RPMI8226 (cell line): ENCODE measurements around the gene PDSS2.

Source experiments
- DNase-seq: peaks from one replicate; pipeline ENCODE4 v3.0.0-alpha.2; 2015

Gene PDSS2

DNA sequence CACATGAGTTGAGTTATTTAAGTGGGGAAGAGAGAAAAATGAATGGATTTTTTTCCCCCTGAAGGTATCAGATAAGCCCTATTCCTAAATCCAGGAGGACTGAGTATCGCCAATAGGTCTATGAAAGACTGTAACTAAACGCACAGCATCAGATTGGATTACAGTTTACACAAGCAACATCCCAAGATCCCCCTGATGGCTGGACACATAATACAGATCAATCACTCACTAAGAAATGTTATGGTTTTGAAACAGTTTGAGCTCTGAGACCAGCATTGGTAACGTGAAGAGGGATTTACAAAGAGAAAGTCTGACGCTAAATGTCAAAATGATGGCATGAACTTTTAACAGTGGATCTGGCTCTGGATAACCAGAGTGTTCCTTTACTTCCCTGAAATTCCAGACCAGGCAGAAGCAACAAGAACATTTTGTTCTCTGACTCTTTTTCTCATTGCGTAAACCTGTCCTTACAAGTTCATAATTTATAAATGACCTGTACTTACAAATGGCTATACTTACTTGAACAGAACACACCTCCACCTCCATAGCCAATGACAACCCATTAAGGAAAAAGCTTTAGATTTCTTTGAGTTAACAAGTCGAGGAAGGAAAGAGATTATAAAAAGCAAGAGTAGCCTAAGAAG is 212.3 kb downstream of the PDSS2 start:
- no peak for DNase-seq

DNA sequence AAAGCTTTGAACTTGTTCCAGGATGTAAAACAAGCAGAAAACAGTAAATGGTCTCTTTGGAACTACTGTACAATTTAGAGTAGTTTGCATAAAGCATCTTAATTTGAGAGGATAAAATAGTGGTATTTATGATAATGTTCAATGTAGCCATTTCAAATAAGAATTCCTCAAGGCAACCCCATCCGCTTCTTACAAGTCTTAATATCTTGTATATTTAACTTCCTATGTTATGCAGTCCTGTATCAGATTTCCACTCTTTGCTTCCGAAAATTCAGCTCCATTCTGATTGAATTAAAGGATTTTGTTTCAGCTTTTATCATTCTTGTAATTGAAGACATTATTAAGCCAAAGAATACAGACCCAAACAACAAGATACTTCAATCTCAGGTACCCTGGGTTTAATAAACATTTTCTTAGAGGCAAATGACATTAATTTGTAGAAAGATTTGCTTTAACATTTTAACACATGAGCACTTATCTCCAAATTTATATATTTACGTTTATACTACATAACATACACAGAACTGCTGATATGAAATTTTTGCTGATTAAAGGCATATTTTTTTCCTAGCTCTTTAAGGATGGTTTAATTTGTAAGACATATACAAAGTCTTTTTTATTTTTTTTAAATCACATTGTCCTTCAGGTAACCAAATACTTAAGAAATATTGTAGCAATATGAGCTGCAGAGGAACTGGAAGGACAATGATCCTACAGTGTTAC is 213.0 kb downstream of the PDSS2 start:
- DNase-seq, result no peak

DNA sequence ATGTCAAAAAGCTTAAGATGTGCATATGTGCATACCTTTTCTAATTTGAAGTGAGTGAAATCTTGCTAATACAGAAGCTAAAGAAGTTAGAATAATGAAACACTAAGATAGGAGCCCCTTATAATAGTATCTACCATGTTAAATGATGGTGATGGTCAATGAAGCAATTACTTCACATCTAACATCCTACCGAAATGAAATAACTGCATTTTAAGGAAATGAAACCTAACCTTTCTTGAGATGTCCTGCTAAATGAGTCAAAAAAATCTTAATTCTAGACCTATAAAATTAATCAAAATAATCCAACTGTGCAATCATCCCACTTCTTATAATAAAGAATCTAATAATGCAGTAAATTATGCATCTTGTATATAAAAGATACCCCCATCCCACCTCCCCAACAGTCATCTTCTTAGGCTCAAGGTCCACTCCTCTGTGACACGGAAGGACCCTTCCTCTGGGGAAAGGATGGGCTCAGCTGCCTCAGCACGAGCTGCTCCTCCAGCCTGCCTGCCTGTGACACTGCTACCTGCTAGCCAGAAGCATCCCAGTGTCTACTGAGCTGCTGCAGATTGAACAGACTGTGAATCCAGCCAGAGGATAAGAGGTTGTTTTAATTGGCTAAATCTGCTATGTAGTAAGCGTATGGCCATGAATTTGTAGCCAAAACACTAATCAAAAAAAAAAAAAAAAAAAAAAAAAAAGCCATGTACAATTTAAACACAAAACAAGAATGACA is 214.5 kb downstream of the PDSS2 start:
- no peak for DNase-seq

DNA sequence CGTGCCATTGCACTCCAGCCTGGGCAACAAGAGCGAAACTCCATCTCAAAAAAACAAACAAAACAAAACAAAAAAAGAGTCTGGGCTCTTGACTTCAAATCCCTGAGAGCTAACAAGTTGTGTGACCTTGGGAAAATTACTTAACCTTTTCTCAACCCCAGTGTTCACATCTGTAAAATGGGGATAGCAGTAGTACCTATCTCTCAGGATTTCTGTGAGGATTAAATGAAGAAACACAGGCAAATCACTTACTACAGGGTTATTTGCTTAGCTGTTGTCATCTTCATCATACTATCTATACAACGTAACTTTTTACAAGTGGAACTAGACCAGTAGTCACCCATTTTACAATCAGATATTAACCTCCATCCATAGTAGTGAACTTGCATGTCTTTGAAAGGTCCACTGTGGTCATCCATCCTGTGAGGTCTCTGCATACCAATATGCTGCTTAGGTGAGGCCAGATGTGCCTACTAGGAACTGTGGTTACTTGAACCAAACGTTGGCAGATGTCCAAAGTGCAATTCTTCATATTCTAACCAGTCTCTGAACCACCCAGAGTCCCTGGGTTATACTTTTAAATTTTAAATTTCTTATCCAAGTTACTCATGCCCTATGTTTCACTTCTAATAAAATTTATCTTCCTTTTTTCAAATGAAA is 215.2 kb downstream of the PDSS2 start:
- peak; percentile 65 for DNase-seq

DNA sequence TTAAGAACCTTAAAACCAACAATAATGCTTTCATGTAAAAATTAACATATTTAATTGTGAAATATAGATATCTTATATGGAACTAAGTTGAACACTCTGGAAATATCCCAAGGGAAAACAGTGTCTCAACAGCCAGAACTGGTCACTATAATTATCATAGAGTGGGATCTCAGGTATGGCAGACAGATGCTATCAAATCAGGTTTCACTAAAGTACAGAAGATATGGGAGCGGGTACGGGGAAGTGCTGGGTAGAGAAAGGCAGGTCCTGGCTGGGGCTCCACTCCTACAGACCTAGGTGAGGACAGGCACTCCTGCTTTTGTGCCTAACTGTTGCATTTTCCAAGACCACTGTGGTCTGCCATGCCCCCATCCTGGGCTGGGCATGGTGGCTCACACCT is 215.9 kb downstream of the PDSS2 start:
- DNase-seq, result no peak

DNA sequence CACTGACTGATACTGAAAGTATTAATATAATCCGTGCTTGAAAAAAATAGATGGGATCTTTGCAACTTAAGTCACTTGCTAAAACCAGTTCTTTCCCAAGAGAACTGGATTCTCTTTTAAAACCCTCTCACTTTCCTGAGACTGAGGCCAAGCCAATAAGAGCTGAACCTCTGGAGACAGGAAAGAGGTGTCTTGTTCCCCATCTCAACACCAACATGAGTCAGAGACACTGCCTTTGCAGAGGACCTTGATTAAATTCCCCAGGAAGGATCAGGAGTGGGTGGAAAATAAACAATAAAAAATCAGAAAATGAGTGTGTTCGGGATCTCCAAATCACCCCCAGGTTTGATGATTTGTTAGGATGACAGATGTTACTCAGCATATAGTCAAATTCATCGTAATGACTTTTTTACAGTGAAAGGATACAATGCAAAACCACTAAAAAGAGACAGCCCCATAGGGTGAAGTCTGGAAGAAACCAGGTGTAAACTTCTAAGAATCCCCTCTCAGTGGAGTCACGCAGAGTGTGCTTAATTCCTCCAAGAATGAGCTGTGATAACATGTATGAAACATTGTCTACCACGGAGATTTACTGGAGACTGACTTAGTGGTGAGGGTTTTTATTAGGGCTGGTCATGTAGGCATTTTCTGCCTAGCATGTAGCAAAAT is 221.2 kb downstream of the PDSS2 start:
- DNase-seq, result no peak

DNA sequence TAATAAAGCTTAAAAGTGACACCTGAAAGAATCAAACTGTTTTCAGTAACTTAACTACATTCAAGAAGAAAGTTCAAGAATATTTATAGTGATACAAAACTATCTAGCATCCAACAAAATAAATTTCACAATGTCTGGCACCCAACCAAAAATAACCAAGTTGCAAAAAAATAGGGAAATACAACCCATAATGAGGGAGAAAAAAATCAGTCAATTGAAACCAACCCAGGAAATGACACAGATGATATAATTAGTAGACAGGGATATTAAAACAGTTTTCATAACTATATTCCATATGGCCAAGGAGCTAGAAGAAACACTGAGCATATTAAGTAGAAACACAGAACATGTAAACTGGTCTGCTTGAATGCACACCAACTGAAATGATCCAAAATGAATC is 223.9 kb downstream of the PDSS2 start:
- no peak for DNase-seq

DNA sequence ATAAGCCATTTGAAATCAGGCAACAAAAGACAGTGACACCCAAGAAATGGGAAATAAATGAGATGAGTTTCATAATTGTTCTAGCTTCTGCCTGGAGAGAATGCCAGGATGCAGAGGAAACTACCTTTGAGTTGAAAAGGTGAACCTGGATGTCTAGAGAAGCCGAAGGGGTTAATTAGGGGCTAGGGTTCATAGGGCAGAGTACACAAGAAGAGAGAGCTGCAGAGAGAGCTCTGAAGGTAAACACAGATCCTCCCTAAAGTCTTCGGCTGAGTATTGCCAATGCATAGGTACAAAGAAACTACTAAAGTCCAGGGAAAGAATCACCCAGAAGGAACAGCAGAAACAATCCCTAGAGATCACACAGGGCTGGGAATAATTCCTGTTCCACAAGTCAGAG is 224.4 kb downstream of the PDSS2 start:
- no peak for DNase-seq

DNA sequence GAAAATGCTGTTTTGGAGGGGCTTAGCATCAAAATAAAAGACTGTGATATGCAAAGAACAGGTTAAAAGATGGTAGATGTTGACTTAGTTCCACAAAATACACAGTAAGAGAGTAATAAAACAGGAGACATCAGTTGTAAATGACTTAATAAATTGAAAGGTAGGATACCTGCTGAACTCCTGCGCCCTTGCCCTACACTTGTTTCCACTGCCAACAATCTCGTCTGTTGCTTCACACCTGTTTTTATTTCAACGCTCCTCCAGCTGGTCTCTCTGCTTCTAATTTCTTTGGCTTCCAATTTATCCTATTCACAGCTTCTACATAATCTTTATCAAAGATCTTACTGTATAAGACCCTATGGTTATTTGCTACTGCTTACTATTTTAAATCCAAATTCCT is 228.1 kb downstream of the PDSS2 start:
- no peak for DNase-seq

DNA sequence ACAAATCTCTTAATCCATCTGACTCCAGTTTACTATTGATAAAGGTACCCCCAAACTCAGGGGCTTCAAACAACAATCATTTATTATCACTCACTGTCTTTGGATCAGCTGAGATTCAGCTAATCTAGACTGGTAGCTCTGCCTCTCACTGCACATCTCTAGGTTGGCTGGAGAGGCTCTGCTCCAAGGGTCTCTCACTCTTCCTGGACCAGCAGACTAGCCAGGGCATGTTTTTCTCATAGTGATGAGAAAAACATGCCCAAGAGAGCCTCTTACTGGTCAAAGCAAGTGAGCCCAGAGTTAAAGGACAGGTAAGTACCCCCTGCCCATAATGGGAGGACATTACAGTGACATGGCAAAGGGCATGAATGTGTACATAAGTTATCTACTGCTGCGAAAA is 228.9 kb downstream of the PDSS2 start:
- DNase-seq, result no peak

DNA sequence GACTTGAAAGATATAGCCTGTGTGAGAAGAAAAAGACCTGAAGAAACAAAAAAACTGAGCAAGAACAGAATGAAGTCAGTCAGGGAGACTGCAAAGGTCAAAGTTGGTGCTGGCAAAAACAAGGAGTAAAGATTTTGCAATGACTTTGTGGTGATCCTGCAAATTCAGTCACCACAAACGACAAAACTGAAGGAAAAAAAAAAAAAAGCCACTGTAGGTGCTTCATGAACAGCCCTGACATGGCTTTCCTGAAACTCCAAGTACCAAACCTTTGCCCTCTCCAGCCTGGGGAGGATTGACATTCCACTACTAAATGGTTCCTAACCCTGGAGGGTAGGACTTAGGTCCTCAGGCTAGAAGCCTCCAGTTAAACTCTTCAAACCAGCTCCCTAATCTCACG is 229.3 kb downstream of the PDSS2 start:
- DNase-seq, result no peak

DNA sequence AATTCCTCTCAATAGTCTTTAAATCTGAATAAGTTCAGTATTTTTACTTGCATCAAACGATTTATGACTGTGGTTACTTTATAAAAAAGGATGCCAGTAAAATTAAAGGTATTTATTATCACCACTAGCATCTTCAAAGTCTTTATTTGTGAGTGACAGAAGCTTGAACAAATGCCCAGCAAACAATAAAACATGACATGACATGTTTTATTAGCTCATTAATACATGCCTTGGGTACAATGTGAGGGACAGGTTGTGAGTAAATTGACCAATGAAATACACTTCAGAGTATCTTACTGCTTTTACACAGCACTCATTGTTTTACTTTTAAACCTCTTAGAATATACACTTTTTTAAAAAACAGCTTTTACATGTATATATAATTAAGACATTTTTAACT is 230.6 kb downstream of the PDSS2 start:
- no peak for DNase-seq

DNA sequence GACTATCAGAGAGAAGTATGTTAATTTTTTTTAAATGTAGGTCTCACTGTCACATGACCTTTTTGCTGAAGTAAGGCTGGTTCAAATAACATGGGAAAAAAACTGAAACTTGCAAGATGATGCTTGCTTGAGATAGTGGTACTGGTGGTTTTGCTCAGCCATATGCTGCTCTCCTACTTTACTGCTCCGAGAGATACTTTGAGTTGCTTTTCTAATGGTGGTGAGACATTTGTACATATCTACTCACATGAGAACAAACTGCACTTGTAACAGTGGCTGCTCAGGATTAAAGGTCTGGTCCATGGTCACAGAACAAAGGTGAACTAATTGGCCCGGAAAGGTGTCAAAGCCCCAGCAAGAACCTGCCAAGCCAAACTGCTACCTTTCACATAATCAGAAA is 237.8 kb downstream of the PDSS2 start:
- DNase-seq, result no peak

DNA sequence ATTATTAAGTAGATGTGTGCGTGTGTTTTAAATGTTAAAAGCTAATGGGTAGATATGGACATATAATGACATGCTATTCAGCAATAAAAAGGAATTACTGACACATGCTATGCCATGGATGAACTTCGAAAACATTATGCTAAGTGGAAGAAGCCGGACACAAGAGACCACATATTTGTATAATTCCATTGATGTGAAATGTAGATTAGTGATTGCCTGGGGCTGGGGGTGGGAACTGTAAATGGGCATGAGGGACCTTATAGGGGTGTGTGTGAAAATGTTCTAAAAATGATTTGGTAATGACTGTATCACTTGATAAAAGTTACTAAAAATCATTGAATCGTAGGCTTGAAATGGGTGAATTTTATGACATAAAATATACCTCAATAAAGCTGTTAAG is 239.5 kb downstream of the PDSS2 start:
- no peak for DNase-seq

DNA sequence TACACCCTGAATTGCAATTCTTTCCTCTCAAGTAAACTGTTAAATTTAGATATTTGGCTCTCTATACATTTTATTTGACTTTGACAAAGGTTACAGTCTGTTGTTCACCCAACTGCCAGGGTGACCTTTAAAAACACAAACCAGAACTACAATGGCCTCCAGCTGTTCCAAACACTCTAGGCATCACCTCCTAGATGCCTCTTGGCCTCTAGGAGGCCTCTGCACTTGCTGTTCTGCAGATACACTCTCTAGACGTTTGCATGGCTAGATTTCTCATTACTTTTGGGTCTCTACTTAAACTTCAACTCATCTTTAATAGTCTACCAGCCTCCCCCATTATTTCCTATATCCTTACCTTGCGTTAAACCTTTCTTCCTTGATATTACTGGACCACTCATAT is 241.2 kb downstream of the PDSS2 start:
- no peak for DNase-seq

DNA sequence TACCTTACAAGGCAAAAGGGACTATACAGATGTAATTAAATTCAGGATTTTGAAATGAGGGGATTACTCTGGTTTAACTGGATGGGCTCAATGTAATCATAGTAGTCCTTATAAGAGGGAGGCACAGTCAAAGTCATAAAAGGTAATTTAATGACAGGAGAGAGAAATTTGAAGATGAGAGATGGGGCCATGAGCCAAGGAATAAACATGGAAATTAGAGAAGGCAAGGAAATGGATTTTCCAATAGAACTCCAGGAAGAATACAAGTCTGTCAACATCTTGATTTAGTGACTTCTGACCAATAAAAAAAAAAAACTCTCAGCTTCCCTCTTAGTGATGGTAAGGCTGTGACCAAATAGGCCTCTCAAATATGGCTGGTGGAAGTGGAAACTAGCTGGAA is 242.1 kb downstream of the PDSS2 start:
- DNase-seq, result no peak

DNA sequence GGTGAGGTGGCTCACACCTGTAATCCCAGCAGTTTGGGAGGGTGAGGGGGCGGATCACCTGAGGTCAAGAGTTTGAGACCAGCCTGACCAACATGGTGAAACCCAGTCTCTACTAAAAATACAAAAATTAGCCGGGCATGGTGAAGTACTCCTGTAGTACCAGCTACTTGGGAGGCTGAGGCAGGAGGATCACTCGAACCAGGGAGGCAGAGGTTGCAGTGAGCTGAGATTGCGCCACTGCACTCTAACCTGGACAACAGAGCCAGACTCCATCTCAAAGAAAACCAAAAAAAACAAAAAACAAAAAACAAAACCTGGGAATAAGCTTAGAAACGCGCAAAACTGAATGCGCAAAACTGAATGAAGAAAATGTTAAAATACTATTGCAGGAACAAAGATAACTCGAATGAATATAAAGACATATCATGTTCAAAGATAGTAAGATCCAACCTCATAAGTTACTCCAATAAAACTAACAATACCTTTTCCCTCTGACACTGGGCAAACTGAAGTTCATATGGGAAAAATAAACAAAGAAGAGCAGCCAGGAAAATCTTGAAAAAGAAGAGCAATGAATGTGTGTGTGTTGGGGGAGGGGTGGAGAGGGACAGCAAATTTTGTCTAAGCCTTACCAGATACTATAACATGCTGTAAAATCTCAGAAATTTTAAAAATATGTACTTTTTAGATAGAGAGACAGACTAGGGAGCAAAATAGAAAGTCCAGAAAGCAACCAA is 243.0 kb downstream of the PDSS2 start:
- DNase-seq, result no peak

DNA sequence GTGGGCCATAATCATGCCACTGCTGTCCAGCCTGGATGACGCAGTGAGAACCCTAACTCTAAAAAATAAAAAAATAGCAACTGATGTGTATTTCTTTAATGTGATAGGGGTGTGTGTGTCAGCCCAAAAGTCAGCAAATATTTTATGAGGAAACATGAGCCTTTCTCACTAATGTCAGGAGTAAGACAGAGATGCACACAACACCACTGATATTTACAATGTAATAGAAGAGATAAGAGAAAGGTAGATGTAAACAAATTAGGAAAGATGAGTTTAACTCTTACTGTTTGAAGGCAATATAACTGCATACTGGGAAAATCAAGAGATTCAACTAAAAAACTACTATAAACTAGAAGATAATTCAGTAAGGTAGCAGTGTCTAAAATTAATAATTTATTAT is 244.0 kb downstream of the PDSS2 start:
- DNase-seq, result no peak

DNA sequence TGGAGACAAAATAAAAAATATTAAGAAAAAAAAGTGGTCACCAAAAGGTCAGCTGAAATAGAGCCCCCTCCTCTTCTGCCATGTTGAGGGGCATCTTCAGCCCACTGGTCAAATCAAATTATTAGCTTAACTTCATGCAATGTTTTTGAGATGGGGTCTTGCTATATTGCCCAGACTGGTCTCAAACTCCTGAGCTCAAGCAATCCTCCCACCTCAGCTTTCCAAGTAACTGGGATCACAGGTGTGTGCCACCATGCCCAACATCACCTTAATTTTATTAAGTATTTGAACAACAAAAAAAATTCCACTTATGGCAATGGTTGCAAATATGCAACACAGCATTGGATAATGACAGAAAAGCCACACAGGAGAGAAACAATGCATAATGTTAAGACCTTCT is 244.7 kb downstream of the PDSS2 start:
- DNase-seq, result no peak

DNA sequence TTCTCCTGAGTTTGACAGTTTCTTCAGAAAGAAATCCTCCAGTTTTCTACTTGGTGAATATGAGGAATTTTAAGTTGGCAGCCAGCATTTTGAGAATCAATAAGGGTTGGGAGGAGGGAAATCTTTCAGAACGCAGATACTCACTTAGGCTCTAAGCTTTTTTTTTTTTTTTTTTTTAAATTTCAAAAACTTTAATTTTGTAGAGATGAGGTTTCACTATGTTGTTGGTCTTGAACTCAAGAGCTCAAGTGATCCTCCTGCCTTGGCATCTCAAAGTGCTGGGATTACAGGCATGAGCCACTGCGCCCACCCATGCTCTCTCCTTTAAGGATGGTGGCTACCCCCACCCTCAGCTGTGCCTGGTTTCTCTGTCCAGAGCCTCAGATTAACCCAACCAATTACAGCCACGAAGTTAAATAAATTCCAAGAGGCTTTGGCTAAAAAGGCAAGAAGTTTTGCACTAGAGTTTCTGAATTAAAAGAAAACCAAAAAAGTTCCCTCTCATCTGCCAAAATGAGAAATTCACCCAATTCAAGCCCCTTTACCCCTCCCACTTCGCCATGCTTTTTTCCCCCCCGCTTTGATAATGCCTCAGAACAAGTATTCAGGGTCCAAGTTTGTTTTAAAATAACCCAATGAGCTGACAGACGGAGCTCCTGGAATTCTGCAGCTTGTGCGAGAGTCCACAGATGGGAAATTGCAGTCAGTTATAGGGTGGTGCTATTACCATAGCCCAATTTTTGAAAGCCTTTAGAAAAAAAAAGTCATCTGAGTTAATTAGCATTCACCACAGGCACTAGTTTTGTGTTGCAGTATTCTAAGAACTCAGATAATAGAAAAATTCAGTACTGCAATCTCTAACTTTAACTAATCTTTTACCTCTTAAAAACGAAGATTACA is 249.7 kb downstream of the PDSS2 start:
- no peak for DNase-seq

DNA sequence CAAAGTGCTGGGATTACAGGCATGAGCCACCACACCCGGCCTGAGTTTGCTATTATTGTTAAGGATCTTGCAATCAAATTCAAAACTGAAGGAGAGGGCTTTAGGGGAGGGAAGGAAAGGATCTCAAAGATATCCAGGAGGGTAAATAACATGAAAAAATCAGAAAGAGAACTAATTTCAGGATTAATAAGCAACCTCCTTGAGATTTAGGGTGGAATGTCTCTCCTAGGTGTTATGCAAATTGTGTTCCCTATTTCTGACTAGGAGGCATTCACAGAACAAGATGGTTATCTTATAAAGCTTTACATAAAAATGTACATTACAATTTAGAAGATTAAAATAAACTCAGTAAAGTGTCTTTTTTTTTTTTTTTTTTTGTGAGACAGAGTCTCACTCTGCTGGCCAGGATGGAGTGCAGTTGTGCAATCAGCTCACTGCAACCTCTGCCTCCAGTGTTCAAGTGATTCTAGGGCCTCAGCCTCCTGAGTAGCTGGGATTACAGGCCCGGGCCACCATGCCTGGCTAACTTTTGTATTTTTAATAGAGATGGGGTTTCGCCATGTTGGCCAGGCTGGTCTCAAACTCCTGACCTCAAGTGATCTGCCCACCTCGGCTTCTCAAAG is 252.0 kb downstream of the PDSS2 start:
- DNase-seq, result no peak
